Activated CD8-positive, alpha-beta memory T cell treated with anti-CD3 and anti-CD28 coated beads for 24 hours (primary cell): ENCODE results near the gene PALMD.

Experiments
- DNase-seq: peaks from one replicate; pipeline ENCODE4 v3.0.0-alpha.2; 2020

Gene PALMD, protein sequence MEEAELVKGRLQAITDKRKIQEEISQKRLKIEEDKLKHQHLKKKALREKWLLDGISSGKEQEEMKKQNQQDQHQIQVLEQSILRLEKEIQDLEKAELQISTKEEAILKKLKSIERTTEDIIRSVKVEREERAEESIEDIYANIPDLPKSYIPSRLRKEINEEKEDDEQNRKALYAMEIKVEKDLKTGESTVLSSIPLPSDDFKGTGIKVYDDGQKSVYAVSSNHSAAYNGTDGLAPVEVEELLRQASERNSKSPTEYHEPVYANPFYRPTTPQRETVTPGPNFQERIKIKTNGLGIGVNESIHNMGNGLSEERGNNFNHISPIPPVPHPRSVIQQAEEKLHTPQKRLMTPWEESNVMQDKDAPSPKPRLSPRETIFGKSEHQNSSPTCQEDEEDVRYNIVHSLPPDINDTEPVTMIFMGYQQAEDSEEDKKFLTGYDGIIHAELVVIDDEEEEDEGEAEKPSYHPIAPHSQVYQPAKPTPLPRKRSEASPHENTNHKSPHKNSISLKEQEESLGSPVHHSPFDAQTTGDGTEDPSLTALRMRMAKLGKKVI

DNA sequence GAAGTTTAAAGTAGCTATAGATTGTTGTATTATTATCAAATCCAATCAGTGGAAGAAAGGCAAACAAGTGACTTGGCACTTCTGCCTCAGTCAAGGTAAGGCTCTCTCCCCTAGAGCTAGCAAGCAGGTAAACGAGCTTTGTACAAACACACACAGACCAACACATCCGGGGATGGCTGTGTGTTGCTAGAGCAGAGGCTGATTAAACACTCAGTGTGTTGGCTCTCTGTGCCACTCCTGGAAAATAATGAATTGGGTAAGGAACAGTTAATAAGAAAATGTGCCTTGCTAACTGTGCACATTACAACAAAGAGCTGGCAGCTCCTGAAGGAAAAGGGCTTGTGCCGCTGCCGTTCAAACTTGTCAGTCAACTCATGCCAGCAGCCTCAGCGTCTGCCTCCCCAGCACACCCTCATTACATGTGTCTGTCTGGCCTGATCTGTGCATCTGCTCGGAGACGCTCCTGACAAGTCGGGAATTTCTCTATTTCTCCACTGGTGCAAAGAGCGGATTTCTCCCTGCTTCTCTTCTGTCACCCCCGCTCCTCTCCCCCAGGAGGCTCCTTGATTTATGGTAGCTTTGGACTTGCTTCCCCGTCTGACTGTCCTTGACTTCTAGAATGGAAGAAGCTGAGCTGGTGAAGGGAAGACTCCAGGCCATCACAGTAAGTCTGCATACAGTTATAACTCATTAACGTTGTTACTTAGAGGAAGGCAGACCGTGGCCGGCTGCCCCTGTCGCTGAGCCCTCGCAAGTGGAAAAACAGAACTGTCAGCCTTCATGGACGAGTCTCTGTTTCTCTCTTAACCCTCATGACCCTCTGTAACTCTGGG lies at the start of gene PALMD:
Gene PALMD (plus strand): TSS at position 415 of the 833 bp plus-strand sequence. CDS start 205 bp downstream, at position 620.
- DNase-seq: no peak

DNA sequence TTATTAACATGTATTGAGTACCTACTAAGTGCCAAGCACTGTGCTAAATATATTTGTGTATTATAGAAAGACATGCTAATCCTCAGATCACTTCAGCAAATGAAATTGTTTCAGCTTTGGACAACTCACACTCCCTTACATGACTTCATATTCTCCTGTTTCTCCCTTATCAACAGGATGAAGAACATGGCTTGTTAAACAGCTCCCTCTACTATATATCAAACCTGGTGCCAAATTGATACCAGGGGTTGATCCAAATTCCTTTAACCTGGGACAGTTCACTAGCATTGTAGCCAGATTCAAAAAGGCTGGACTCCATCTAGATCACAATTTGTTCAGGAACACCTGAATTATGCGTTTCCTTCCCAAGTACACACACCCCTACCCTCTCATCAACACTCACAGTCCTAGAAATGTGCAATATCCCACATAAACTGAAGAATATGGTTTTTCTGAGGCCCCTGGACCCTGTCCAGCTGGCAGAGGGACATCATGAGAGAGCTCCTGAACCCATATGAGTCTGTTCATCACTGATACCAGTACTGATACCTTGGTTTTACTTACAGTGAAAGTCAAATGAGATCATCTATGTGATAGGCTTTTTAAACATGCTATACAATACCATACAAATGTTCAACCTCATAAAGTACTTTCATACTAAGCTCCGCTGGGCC lies 47.0 kb upstream of the PALMD start:
- no peak for DNase-seq

DNA sequence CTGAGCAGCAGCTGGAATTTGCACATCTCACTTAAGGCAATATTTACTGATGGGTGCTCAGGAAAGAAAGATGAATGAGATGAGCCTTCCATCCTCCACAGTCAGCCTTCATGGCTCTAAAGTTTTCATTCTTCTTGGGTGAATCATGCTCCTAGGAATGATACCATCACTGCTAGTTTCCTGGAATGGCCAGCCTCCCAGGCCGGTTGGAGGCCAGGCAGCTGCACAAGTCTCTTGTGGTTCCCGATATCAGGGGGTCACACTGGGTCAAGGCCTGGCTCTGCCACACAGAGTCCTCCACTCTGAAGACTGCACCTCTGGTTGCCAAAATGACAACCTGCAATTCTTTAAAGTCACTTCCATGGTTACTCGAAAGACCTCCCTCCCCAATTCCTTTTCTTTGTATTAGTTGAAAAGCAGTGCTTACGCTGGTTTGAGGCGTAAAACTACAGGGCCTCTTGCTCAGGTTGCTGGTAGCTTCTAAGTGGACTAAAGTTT lies 46.2 kb upstream of the PALMD start:
- DNase-seq: no peak

DNA sequence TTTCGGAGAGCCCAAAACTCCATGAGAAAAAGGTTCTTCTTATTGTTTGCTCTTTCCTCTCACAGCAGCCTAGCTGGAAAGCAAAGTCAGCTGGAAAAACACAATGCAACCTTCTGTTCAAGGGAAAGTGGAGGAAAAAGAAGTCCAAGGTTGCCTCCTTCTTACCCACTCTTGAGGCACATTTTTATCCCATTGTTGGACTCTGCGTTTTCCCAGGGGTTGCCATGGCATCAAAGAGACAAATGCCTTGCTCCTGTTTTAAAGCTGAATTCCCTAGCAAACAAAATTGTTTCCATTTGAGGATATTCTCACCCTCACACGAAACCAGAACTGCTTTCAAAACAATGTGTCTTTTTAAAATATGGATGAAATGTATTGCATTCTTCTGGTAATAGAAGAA lies 45.1 kb upstream of the PALMD start:
- DNase-seq: no peak

DNA sequence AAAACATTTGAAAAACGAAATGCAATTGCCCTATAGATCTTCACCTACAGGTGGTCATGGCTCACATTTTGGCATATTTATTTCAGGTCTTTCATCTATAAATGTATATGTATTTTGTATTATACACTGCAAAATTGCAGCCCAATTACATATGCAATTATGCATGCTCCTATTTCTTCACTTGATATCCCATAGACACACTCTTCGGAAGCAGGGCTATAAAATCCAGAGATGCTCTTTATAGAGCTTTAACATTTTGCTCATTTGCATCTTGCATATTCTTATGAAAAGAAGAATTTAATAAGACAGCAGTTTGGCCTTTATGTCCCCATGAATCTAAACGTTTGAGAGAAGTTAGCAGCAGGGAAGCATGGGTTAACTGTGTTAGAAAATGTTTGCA lies 44.7 kb upstream of the PALMD start:
- DNase-seq: no peak

DNA sequence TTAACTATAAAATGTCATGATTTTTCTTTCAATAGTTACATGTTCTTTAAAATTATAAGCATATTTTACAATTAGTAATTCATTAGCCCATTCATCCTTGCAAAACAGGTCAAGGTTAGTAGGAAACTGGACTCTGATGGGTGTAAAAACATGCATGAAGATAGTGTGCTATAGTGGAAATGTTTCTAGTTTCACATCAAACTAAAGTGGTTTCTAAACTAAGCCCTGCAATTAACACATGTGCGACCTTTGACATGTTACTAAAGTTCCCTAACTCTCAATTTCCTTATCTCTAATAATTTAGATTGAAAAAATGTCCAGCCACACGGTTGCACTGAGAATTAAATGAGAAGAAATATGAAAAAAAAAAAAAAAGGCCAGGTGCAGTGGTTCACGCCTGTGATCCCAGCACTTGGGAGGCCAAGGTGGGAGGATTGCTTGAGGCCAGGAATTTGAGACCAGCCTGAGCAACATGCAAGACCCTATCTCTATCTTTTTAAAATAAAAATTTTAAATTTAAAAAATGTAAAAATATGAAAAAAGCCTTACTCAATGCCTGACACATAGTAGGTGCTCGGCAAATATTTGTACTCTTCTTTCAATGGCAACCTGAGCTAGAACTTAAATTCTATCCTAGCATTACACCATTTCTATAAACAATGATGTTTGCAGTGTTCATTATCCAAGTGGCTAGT lies 44.1 kb upstream of the PALMD start:
- DNase-seq: no peak

DNA sequence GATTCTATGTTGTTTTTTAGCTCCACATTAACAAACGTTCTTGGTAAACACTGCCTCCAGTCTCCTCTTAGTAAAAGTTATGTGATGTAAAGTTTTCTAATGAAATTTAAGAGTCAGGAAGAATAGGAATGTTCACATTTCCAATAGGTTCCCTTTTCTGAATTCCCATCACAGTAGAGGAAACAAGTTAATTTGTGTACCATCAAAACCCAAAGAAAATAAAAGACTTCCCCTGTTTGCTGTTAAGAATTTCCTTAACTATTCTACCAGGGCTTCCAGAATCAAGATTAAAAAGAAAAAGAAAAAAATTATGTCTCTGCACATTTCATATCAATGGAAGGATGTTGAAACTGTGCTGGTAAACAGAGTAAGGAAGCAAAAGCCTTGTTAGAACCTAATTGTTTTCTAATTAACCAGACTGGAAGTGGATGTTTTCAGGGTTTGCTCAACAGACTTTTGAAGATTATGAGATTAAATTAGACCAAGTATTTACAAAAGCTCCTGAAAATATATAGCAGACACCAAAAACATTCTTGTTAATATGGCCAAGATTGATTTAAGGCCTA lies 43.4 kb upstream of the PALMD start:
- no peak for DNase-seq

DNA sequence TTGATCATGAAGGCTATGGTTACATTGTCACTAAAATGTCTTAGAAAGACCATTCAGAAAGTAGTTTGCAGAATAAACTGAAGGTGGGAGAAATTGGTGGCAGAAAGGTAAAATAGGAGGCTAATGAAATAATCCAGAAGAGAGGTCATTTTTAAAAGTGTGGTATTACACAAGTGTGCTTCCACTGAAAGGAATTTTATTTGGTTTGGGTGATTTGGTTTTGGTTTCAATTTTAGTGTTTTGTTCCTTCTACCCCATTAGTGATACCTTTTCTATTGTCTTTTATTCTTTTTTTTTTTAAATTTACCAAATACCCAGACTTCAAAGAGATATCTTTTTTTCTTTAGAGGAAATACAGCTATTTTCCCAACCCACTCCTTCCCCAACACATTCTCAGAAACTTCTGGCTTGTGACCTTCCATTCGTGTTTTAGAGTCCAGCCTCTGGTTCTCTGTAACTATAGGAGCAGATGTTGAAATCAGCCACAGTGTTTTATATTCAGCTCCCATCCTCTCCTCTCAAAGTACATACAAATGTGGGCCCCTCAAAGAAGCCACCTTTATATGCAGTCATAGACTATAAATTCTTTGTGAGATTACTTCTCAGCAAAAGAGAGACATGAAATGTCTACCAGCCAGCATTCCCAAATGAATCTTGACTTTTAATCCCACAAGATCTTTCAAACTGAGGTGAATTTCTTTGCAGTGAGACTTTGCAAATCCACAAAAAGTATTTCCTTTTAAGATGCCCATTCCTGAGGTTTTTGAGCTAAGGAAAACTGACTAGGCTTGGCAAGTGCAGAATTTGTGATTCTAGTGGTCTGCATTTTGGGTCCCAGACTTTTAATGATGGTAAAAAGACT lies 42.0 kb upstream of the PALMD start:
- DNase-seq: no peak

DNA sequence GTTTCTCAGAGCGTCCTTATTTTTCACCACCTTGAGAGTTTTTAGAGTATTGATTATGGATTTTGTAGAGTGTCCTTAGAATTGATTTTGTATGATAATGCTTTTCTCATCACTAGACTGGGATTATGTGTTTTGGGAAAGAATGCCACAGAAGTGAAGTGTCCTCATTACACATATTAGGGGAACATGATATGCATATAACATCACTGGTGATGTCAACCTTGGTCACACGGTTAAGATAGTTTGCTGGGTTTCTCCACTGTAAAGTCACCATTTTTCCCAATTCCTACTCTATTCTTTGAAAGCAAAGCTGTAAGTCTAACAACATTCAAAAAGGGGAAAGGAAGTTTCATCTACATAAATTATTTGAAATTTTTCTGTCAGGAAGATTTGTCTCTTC lies 39.6 kb upstream of the PALMD start:
- no peak for DNase-seq

DNA sequence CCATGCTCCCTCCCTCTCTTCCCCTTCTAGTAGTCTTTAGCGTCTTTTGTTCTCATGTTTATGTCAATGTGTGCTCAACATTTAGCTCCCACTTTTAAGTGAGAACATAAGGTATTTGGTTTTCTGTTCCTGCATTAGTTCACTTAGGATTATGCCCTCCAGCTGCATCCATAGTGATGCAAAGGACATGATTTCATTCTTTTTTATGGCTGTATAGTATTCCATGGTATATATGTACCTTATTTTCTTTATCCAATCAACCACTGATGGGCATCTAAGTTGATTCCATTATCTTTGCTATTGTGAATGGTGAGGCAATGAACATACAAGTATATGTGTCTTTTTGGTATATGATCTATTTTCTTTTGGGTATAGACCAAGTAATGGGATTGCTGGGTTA lies 38.3 kb upstream of the PALMD start:
- DNase-seq: no peak

DNA sequence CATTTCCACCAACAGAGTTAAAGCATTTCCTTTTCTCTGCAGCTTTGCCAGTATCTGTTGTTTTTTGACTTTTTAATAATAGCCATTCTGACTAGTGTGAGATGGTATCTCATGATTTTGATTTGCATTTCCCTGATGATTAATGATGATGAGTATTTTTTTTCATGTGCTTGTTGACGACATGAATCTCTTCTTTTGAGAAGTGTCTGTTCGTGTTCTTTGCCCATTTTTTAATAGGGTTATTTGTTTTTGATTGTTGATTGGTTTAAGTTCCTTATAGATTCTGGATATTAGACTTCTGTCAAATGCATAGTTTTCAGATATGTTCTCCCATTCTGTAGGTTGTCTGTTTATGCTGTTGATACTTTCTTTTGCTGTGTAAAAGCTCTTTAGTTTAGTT lies 37.9 kb upstream of the PALMD start:
- no peak for DNase-seq

DNA sequence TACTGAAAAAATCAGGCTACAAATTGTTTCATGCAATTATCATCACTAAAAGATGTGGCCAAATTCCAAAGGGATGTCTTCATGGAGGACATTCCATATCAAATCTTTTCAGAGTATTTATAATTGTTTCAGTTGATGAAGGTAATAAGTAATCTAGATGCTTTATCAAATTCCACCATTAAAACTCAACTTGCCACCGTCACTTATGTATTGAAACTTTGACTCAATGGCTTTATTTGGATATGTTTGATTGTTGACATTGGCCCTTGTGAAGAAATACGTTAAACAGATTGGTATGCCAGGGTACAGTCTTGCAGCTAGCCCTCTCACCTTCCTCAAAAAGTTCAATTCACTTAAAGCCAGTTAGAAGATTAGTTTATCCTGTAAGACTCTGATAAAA lies 32.2 kb upstream of the PALMD start:
- no peak for DNase-seq

DNA sequence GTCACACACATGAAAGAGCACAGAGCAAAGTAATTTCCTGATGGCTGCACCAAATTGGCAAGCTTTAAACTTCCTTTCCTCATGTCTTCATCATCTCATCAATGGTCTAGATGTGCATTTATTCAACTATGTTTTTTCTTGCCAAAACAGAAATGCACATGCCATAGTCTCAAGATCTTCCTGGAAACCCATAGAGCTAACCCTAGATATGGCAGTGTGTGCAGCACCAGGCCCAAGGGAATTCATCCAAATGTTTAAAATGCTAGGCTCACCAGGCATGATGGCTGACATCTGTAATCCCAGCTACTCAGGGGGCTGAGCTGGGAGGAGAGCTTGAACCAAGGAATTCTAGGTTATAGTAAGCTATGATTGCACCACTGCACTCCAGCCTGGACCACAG lies 31.2 kb upstream of the PALMD start:
- DNase-seq: no peak

DNA sequence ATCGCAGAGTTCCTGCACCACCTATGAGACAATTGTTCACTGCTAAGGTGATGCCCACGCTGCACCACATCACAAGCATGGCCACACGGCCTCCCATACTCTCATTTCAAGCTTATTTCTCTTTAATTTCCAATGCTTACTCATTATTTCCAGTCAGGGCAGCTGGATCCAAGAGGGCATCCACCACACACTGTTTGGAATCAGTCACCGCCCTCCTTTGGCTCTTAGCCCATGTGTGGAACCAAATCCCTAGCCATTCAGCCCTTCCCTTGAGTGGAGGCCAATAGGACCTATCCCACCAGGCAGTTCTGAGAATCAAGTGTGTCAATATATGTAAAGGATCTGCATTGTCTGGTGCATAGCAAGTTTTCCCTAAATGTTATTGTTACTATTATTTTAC lies 26.3 kb upstream of the PALMD start:
- no peak for DNase-seq

DNA sequence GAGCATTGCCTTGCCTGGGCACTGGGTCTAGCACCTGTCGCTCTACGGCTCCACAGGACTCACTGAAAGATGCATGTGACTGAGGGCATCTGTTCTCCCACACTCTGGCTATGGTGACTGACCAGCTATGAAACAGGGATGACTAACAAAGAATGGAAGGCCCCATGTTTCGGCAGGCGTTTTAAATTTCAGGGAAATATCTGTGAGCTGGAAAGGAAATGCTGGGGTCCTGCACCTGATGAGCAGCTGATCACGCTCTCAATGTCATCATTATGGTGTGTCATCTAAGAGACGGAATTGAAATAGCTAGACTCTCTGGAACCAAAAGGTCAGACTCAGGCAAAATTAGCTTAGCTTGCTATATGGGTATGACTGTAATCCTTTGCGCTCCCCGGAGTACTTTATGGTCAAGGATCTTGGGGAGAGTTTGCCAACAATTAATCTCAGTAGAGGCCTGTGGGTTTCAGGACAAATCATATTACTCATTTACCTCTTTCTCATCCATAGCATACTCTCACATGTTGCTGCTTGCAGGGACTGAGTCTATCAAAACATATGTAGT lies 24.5 kb upstream of the PALMD start:
- no peak for DNase-seq

DNA sequence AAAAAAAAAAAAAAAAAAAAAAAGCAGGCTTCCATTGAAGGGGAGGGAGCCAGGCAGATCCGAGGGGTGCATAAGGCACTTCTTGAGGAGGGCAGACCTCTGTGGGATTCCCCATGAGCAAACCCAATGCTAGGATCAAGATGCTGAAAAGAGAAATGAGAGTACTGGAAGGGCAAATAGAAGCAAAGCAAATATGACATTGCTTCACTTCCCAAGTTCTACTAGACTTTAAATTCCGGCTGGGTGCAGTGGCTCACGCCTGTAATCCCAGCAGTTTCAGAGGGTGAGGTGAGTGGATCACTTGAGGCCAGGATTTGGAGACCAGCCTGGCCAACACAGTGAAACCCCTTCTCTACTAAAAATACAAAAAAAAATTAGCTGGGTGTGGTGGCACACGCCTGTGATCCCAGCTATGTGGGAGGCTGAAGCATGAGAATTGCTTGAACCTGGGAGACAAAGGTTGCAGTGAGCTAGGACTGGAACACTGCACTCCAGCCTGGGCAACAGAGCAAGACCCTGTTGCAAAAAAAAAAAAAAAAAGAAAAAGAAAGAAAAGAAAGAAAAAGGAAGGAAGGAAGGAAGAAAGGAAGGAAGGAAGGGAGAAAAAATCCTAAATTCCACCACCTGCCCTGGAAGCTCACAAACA lies 23.1 kb upstream of the PALMD start:
- no peak for DNase-seq

DNA sequence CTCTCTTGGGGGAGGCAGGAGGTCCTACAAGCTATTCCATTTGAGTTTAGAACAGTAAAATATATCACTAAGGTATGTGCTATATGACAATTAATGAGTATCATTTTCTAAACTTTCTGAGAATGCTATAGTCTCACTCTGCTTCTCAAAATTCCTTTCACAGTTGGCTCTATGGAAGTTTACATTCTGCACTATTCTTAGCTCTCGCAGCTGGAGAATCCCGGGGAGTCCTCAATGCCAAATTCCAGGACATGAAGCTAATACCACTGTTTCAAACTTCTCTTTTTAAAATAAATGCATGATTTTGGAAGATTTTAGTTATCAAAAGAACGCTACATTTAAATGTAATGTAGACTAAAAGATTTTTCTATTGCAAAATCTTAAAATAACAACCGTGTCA lies 22.4 kb upstream of the PALMD start:
- DNase-seq: no peak

DNA sequence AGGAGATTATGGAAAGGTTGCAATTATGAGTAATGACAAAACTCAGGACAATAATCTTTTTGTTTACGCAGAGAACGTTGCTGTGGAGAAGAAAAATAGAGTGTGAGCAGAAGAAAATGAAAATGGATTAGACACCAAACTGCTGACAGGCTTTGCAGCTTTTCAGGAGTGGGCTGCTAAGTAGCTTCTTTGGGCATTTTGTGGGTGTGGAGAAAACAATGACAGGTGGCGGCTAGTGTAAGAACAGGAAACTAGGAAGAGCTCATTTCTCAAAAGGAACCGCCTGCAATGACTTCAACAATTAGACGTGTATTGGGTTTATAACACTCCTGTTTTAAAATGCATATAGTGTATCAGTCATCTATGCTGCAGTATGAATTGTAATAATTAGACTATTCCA lies 18.3 kb upstream of the PALMD start:
- no peak for DNase-seq

DNA sequence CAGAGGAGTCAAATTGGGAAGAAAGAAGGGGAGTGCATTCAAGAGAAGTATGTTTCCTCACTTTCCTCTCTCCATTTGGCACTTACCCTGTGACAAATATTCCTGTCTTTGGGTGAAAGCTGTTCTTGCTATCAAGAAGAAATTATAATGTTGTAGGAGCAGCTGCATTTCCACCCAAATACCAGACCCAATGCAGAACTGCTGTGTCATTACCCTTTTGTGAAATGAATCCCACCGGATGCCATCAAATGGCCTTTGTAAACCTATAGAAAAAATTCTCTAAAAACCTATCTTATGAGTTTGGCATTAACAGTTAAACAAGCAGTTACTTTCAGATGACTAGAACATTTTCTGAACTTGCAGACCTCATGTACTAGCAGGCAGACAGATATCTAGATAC lies 16.7 kb upstream of the PALMD start:
- DNase-seq: no peak

DNA sequence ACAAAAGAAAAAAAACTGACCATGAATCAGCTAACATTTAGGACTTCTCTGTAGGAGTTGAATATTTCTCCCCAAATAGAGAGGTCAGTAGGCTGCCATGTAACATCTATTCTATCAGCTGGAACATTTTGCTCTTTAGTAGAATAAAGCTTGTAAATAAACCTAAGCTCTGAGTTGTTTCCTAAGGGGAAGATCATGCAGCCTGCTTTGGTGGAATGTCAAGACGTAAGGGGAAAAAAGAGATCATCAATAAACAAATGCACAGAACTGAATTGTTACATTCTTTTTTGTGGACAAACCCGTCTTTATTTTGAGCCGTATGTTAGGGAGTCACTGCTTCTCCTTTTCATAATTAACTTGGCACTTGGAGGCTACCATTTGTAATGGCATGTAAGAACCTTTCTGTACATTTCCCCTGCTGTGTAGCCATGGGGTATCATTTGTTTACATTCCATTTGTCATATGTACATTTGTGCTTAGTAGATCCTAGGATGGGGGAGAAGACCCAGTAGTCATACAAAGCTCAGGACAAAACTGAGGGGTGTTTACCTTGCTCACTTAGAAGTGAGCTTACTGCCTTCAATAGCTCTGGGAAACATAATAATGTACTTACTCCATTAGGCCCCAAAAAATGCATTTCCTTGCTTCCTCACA lies 10.8 kb upstream of the PALMD start:
- no peak for DNase-seq
